WTC11 (cell line): ENCODE data around the gene MNX1. TPM values are rescaled to one million over a fixed set of nuclear protein-coding genes. Genes with fewer than 3 reads are reported as not detected.

Experiments used
- ATAC-seq: fragments of 200-7000 bp; cut with Tn5 transposase; 2 replicates; pipeline ENCODE4 v1.10.0; 2021; ENCODE audit warnings: mild to moderate bottlenecking, moderate library complexity
- CTCF ChIA-PET: fragments of 300-600 bp; sonication (Branson Sonifier 250); formaldehyde crosslinking; loops from one replicate; lab custom pipeline; 2021; ENCODE audit warnings: antibody characterized with exemption; lab: Charles Lee
- POLR2A ChIA-PET: fragments of 350-600 bp; sonication (Branson Sonifier 250); formaldehyde crosslinking; loops from one replicate; lab custom pipeline; 2021; ENCODE audit warnings: antibody characterized with exemption; lab: Charles Lee
- DNase-seq: peaks from one replicate; pipeline ENCODE4 v3.0.0; 2021; ENCODE audit warnings: low spot score
- H3K27ac Mint-ChIP-seq: 2 replicates; pipeline ENCODE4 v1.8.0; 2021; ENCODE audit warnings: mixed read lengths
- H3K27me3 Mint-ChIP-seq: 2 replicates; pipeline ENCODE4 v1.8.0; 2021; ENCODE audit warnings: low read depth, mild to moderate bottlenecking, moderate library complexity, mixed read lengths
- H3K36me3 Mint-ChIP-seq: 2 replicates; pipeline ENCODE4 v1.8.0; 2021; ENCODE audit warnings: mixed read lengths
- H3K4me1 Mint-ChIP-seq: 2 replicates; pipeline ENCODE4 v1.8.0; 2022; ENCODE audit warnings: mixed read lengths
- H3K4me3 Mint-ChIP-seq: 2 replicates; pipeline ENCODE4 v1.8.0; 2021; ENCODE audit warnings: mild to moderate bottlenecking, moderate library complexity, mixed read lengths
- H3K9me3 Mint-ChIP-seq: 2 replicates; pipeline ENCODE4 v1.8.0; 2021; ENCODE audit warnings: mixed read lengths
- AFF4 ChIP-seq: sonication (generic); formaldehyde crosslinking; IDR thresholded peaks from 2 replicates; pipeline ENCODE4 v1.8.1; 2023; ENCODE audit warnings: mild to moderate bottlenecking, missing genetic modification reagents, borderline replicate concordance
- ARID4B ChIP-seq: sonication (generic); formaldehyde crosslinking; IDR thresholded peaks from 2 replicates; pipeline ENCODE4 v1.8.0; 2023; ENCODE audit warnings: missing genetic modification reagents, mild to moderate bottlenecking, borderline replicate concordance
- CBFB ChIP-seq: sonication (generic); formaldehyde crosslinking; IDR thresholded peaks from 2 replicates; pipeline ENCODE4 v1.8.1; 2022; ENCODE audit warnings: mild to moderate bottlenecking, low read depth, missing genetic modification reagents
- CTCF ChIP-seq: fragments of 200-600 bp; IDR thresholded peaks from 2 replicates; pipeline ENCODE4 v1.8.0; 2022; ENCODE audit warnings: antibody characterized with exemption
- E2F5 ChIP-seq: sonication (generic); formaldehyde crosslinking; IDR thresholded peaks from 2 replicates; pipeline ENCODE4 v1.8.1; 2022; ENCODE audit warnings: mild to moderate bottlenecking, moderate library complexity, missing genetic modification reagents
- ERG ChIP-seq: fragments of 250-450 bp; sonication (Bioruptor Pico); IDR thresholded peaks from 2 replicates; pipeline ENCODE4 v1.8.0; 2021; ENCODE audit warnings: mild to moderate bottlenecking
- KAT7 ChIP-seq: sonication (generic); formaldehyde crosslinking; IDR thresholded peaks from 2 replicates; pipeline ENCODE4 v1.8.1; 2023; ENCODE audit warnings: missing genetic modification reagents, mild to moderate bottlenecking, borderline replicate concordance
- MXD4 ChIP-seq: fragments of 250-450 bp; sonication (Bioruptor Pico); IDR thresholded peaks from 2 replicates; pipeline ENCODE4 v1.8.0; 2021; ENCODE audit warnings: mild to moderate bottlenecking, moderate library complexity, borderline replicate concordance
- NFATC4 ChIP-seq: fragments of 250-450 bp; sonication (Bioruptor Pico); IDR thresholded peaks from 2 replicates; pipeline ENCODE4 v1.9.0; 2021; ENCODE audit warnings: mild to moderate bottlenecking
- NR2C2 ChIP-seq: sonication (generic); formaldehyde crosslinking; IDR thresholded peaks from 2 replicates; pipeline ENCODE4 v1.8.0; 2022; ENCODE audit warnings: mild to moderate bottlenecking, missing genetic modification reagents
- PRRX2 ChIP-seq: fragments of 250-450 bp; sonication (Bioruptor Pico); IDR thresholded peaks from 2 replicates; pipeline ENCODE4 v1.8.0; 2021; ENCODE audit warnings: mild to moderate bottlenecking
- SMAD3 ChIP-seq: sonication (generic); formaldehyde crosslinking; IDR thresholded peaks from 2 replicates; pipeline ENCODE4 v1.8.0; 2022; ENCODE audit warnings: missing genetic modification reagents, mild to moderate bottlenecking, borderline replicate concordance
- SOX15 ChIP-seq: fragments of 250-450 bp; sonication (Bioruptor Pico); IDR thresholded peaks from 2 replicates; pipeline ENCODE4 v1.9.0; 2021; ENCODE audit warnings: mild to moderate bottlenecking
- ZBTB21 ChIP-seq: sonication (generic); formaldehyde crosslinking; IDR thresholded peaks from 2 replicates; pipeline ENCODE4 v1.8.1; 2023; ENCODE audit warnings: mild to moderate bottlenecking, missing genetic modification reagents, borderline replicate concordance
- ZMAT4 ChIP-seq: fragments of 250-450 bp; sonication (Bioruptor Pico); IDR thresholded peaks from 2 replicates; pipeline ENCODE4 v1.9.0; 2021; ENCODE audit warnings: mild to moderate bottlenecking
- ZNF121 ChIP-seq: sonication (generic); formaldehyde crosslinking; IDR thresholded peaks from 2 replicates; pipeline ENCODE4 v1.8.0; 2023; ENCODE audit warnings: missing genetic modification reagents
- ZNF138 ChIP-seq: sonication (generic); formaldehyde crosslinking; conservative IDR thresholded peaks from 2 replicates; pipeline ENCODE4 v1.8.1; 2022; ENCODE audit warnings: mild to moderate bottlenecking, moderate library complexity, missing genetic modification reagents
- ZNF425 ChIP-seq: fragments of 250-450 bp; sonication (Bioruptor Pico); conservative IDR thresholded peaks from 2 replicates; pipeline ENCODE4 v1.9.0; 2021; ENCODE audit warnings: mild to moderate bottlenecking
- ZSCAN18 ChIP-seq: fragments of 250-450 bp; sonication (Bioruptor Pico); IDR thresholded peaks from 2 replicates; pipeline ENCODE4 v2.1.2; 2022; ENCODE audit warnings: mild to moderate bottlenecking, moderate library complexity
- total RNA-seq: library from RNA; stranded (reverse); gene quantifications from 3 replicates; pipeline ENCODE4 v1.2.3, GENCODE V29; 2021

MNX1 gene
- total RNA-seq, 1 experiment from 2014 or later, result 0.46 TPM

GRCh38 chr7:157056246-157056645 lies 45.8 kb upstream of the MNX1 start (continued):
- TF ChIP-seq ZSCAN18 (CRISPR knock-in tag) (no peak), E2F5 (CRISPR knock-in tag) (no peak), ZMAT4 (CRISPR knock-in tag) (no peak), NR2C2 (CRISPR knock-in tag) (no peak)

GRCh38 chr7:157054927-157055326 lies 44.5 kb upstream of the MNX1 start:
- no peak overlapping the region for H3K4me3 Mint-ChIP-seq
- no peaks in the 10 kb centered on the region; the same call in none of the 2 replicates for H3K27me3 Mint-ChIP-seq
- CTCF ChIA-PET, result interaction anchor here (1.3 kb wide), 1 partner anchor 14 kb away, joined by 3 read pairs; no protein-coding TSS in a partner anchor
- H3K4me1 Mint-ChIP-seq, result no peaks in the 10 kb centered on the region
- POLR2A ChIA-PET, result no interaction called here
- no peak for DNase-seq
- no peaks in the 10 kb centered on the region for H3K36me3 Mint-ChIP-seq
- no peak overlapping the region for H3K27ac Mint-ChIP-seq
- no peak for ATAC-seq
- H3K9me3 Mint-ChIP-seq, result peaks cover 8% of the 10 kb centered on the region
- TF ChIP-seq ZNF121 (CRISPR knock-in tag) (no peak), SOX15 (no peak), MXD4 (CRISPR knock-in tag) (no peak), ARID4B (CRISPR knock-in tag) (no peak), ZNF425 (no peak), KAT7 (CRISPR knock-in tag) (no peak), ERG (no peak), AFF4 (CRISPR knock-in tag) (no peak), NFATC4 (CRISPR knock-in tag) (no peak), NR2C2 (CRISPR knock-in tag) (no peak), ZBTB21 (no peak), SMAD3 (CRISPR knock-in tag) (no peak), CBFB (CRISPR knock-in tag) (no peak), ZNF138 (CRISPR knock-in tag) (no peak), CTCF (no peak), PRRX2 (CRISPR knock-in tag) (no peak)
